BLaER1 treated with 17β-estradiol and CSF1 and Interleukin-3, amounts not matched to agents 10 nM and 100 nM (cell line): ENCODE results near the gene CASP7.

ENCODE experiments used
- H3K27ac ChIP-seq, 11 experiments: shearing (Covaris generic); formaldehyde crosslinking; 2 replicates each; pipeline ENCODE4 v1.8.1; 2022
- H3K27me3 ChIP-seq, 11 experiments: shearing (Covaris generic); formaldehyde crosslinking; 2 replicates each; pipeline ENCODE4 v1.8.1; 2022
- H3K36me3 ChIP-seq, 11 experiments: shearing (Covaris generic); formaldehyde crosslinking; 2 replicates each; pipeline ENCODE4 v1.8.1; 2022
- H3K4me1 ChIP-seq, 10 experiments: shearing (Covaris generic); formaldehyde crosslinking; 2 replicates each; pipeline ENCODE4 v1.8.1; 2022
- H3K4me2 ChIP-seq, 11 experiments: shearing (Covaris generic); formaldehyde crosslinking; 2 replicates each; pipeline ENCODE4 v1.8.1; 2022
- H3K4me3 ChIP-seq, 10 experiments: shearing (Covaris generic); formaldehyde crosslinking; 2 replicates each; pipeline ENCODE4 v1.8.1; 2022
- H3K9ac ChIP-seq, 11 experiments: shearing (Covaris generic); formaldehyde crosslinking; 2 replicates each; pipeline ENCODE4 v1.8.1; 2022
- H3K9me3 ChIP-seq, 11 experiments: shearing (Covaris generic); formaldehyde crosslinking; replicated peaks in 1 of 11; 2 replicates each; pipeline ENCODE4 v1.8.1; 2022
- H4K20me1 ChIP-seq, 11 experiments: shearing (Covaris generic); formaldehyde crosslinking; 2 replicates each; pipeline ENCODE4 v1.8.1; 2022
- Cebpa-rat ChIP-seq, 11 experiments: shearing (Covaris generic); IDR thresholded peaks; 2 replicates each; pipeline ENCODE4 v1.8.1; 2022

Gene CASP7

GRCh38 chr10:113733635-113734034 lies 53.9 kb downstream of the CASP7 start:
- Histone ChIP-seq H4K20me1 (no peaks in the 10 kb centered on the region), H3K4me2 (no peak overlapping the region), H3K4me3 (no peak overlapping the region), H3K4me1 (peaks cover 0 to 15% (median 7%) of the 10 kb centered on the region in 10 experiments; a peak in 12 of 20 replicates), H3K27ac (no peak overlapping the region), H3K27me3 (no peaks in the 10 kb centered on the region), H3K36me3 (peaks cover 20 to 28% (median 25%) of the 10 kb centered on the region in 11 experiments), H3K9me3 (peaks cover 0 to 11% (median 0%) of the 10 kb centered on the region in 11 experiments; a peak in 4 of 22 replicates), H3K9ac (no peak overlapping the region)
- no peak for TF ChIP-seq Cebpa-rat (IDR thresholded peaks at IDR 0.05)

- no peaks in the 10 kb centered on the region for H4K20me1 ChIP-seq
- peaks cover 0 to 6% (median 2%) of the 10 kb centered on the region in 11 experiments; a peak in 15 of 22 replicates for H3K36me3 ChIP-seq
- H3K4me1 ChIP-seq, result peaks cover 0 to 15% (median 7%) of the 10 kb centered on the region in 10 experiments; a peak in 12 of 20 replicates
- H3K4me3 ChIP-seq, result no peak overlapping the region
- no peak overlapping the region for H3K9ac ChIP-seq
- no peak overlapping the region for H3K27ac ChIP-seq
- H3K27me3 ChIP-seq, result no peaks in the 10 kb centered on the region
- H3K4me2 ChIP-seq, result no peak overlapping the region
- TF ChIP-seq Cebpa-rat (IDR thresholded peaks at IDR 0.05), result no peak
- H3K9me3 ChIP-seq, result no peaks in the 10 kb centered on the region
Measured at GRCh38 chr10:113735913-113736312, 56.2 kb downstream of the CASP7 start.

- Histone ChIP-seq H3K36me3 (no peaks in the 10 kb centered on the region; a peak in 3 of 22 replicates), H3K4me2 (no peak overlapping the region), H3K4me1 (peaks cover 0 to 15% (median 7%) of the 10 kb centered on the region in 10 experiments; a peak in 12 of 20 replicates), H4K20me1 (no peaks in the 10 kb centered on the region), H3K27me3 (no peaks in the 10 kb centered on the region), H3K9me3 (no peaks in the 10 kb centered on the region), H3K27ac (no peak overlapping the region), H3K9ac (no peak overlapping the region), H3K4me3 (no peak overlapping the region)
- TF ChIP-seq Cebpa-rat (IDR thresholded peaks at IDR 0.05), result no peak
Measured at GRCh38 chr10:113736576-113736975, 56.9 kb downstream of the CASP7 start.

- Histone ChIP-seq H3K4me2 (no peak overlapping the region), H3K9ac (no peak overlapping the region), H3K36me3 (no peaks in the 10 kb centered on the region), H3K4me3 (no peak overlapping the region), H3K9me3 (no peaks in the 10 kb centered on the region; a peak in 1 of 22 replicates), H4K20me1 (no peaks in the 10 kb centered on the region), H3K27ac (no peak overlapping the region), H3K4me1 (peaks cover 0 to 7% (median 0%) of the 10 kb centered on the region in 10 experiments; a peak in 1 of 20 replicates), H3K27me3 (no peaks in the 10 kb centered on the region)
- TF ChIP-seq Cebpa-rat (IDR thresholded peaks at IDR 0.05), result no peak
Measured at GRCh38 chr10:113739031-113739430, 59.3 kb downstream of the CASP7 start.

GRCh38 chr10:113739577-113739976 lies 59.9 kb downstream of the CASP7 start:
- Histone ChIP-seq H3K4me2 (no peak overlapping the region), H3K9me3 (no peaks in the 10 kb centered on the region; a peak in 1 of 22 replicates), H3K27me3 (no peaks in the 10 kb centered on the region), H3K27ac (no peak overlapping the region), H3K9ac (no peak overlapping the region), H4K20me1 (no peaks in the 10 kb centered on the region), H3K4me1 (peaks cover 0 to 7% (median 0%) of the 10 kb centered on the region in 10 experiments; a peak in 1 of 20 replicates), H3K36me3 (no peaks in the 10 kb centered on the region), H3K4me3 (no peak overlapping the region)
- no peak for TF ChIP-seq Cebpa-rat (IDR thresholded peaks at IDR 0.05)

GRCh38 chr10:113740850-113741249 lies 61.1 kb downstream of the CASP7 start:
- TF ChIP-seq Cebpa-rat (IDR thresholded peaks at IDR 0.05), result no peak
- Histone ChIP-seq H4K20me1 (no peaks in the 10 kb centered on the region), H3K4me3 (no peak overlapping the region), H3K4me1 (peaks cover 0 to 7% (median 0%) of the 10 kb centered on the region in 10 experiments; a peak in 1 of 20 replicates), H3K27me3 (no peaks in the 10 kb centered on the region), H3K4me2 (no peak overlapping the region), H3K9ac (no peak overlapping the region), H3K36me3 (no peaks in the 10 kb centered on the region), H3K9me3 (no peaks in the 10 kb centered on the region; a peak in 1 of 22 replicates), H3K27ac (no peak overlapping the region)

- H3K4me1 ChIP-seq, result 0 out of 20 replicates have a peak, but pooled peaks cover 0 to 7% (median 0%) of the 10 kb centered on the region in 10 experiments
- H3K9me3 ChIP-seq, result no peaks in the 10 kb centered on the region; a peak in 1 of 22 replicates
- TF ChIP-seq Cebpa-rat (IDR thresholded peaks at IDR 0.05), result no peak
- H3K36me3 ChIP-seq, result no peaks in the 10 kb centered on the region
- no peak overlapping the region for H3K27ac ChIP-seq
- H4K20me1 ChIP-seq, result no peaks in the 10 kb centered on the region
- H3K27me3 ChIP-seq, result no peaks in the 10 kb centered on the region
- H3K4me2 ChIP-seq, result no peak overlapping the region
- H3K9ac ChIP-seq, result no peak overlapping the region
- no peak overlapping the region for H3K4me3 ChIP-seq
Measured at GRCh38 chr10:113742466-113742865, 62.8 kb downstream of the CASP7 start.

- H3K4me1 ChIP-seq, result 0 out of 20 replicates have a peak, but pooled peaks cover 0 to 7% (median 0%) of the 10 kb centered on the region in 10 experiments
- H3K9me3 ChIP-seq, result no peaks in the 10 kb centered on the region; a peak in 1 of 22 replicates
- H3K4me3 ChIP-seq, result no peak overlapping the region
- no peak for TF ChIP-seq Cebpa-rat (IDR thresholded peaks at IDR 0.05)
- no peaks in the 10 kb centered on the region for H4K20me1 ChIP-seq
- no peak overlapping the region; a peak in 1 of 22 replicates for H3K27ac ChIP-seq
- no peak overlapping the region for H3K9ac ChIP-seq
- H3K27me3 ChIP-seq, result no peaks in the 10 kb centered on the region
- no peaks in the 10 kb centered on the region for H3K36me3 ChIP-seq
- 0 out of 22 replicates have a peak overlapping the region, but pooled peaks of 1 of the 11 experiments have one; percentile 1 for H3K4me2 ChIP-seq
Measured at GRCh38 chr10:113743594-113743993, 63.9 kb downstream of the CASP7 start.

GRCh38 chr10:113745374-113745773 lies 65.7 kb downstream of the CASP7 start:
- Histone ChIP-seq H3K4me1 (0 out of 20 replicates have a peak, but pooled peaks cover 0 to 7% (median 0%) of the 10 kb centered on the region in 10 experiments), H4K20me1 (no peaks in the 10 kb centered on the region), H3K36me3 (no peaks in the 10 kb centered on the region), H3K4me3 (no peak overlapping the region), H3K27ac (no peak overlapping the region), H3K27me3 (no peaks in the 10 kb centered on the region), H3K4me2 (no peak overlapping the region), H3K9ac (no peak overlapping the region), H3K9me3 (no peaks in the 10 kb centered on the region; a peak in 1 of 22 replicates)
- TF ChIP-seq Cebpa-rat (IDR thresholded peaks at IDR 0.05), result no peak
